ENCODE results near the gene TNNT1.

The TNNT1 gene

DNA sequence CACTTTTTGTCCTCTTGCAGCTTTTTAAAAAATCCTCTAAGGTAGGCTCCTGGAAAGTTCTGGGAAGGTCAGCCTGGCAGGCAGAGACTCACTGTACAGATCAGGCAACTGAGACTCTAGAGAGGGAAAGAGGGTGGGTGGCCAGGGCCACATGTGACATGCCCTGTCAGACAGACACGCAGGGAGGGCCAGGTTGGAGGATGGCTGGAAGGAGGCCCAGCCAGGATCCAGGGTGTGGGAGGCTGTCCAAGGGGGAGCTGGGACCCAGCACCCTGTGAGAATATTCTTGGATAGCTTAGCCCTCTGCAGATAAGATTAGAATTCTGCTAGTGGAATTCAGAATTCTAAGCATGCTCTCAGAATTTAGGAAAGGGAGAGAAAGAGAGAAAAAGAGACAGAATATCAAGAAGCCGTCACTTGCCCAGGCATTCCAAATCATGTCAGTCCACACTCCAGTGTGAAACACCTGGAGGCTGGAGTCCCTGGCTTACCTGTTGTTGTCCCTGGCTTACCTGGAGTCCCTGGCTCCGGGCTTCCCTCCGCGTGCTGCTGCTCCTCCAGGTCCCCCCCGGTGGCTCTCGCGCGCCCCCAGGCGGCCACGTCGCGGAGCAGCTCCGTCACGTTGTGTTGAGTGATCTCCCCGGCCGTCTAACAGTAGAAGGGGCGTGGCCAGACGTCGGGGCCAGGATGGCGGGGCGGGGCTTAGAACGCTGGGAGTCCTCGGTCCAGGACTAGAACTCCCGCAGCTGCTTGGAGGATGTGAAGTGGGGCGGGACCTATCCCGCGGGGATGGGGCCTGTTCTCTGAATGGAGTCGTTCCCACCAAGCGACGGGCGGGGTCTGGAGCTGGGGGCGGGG is 11.4 kb upstream of the TNNT1 start:
- POLR2A ChIA-PET = interaction anchor here (0.6 to 2.8 kb wide), 14 partner anchors 14 to 478 kb away, joined by 3 to 19 read pairs (median 3); partner anchors contain the start of genes HSPBP1, PPP1R12C, PPP6R1 and RDH13
- no peaks in the 10 kb centered on the region for H3K9me3 ChIP-seq (ENCODE audit: control insufficient read depth, insufficient read depth, low read depth, low read length)
- H3K27ac ChIP-seq (ENCODE audit: extremely low read depth, low read depth, low read length) = 0 out of 2 replicates have a peak overlapping the region, but pooled peaks have one; percentile 10
- H3K4me1 ChIP-seq (ENCODE audit: control insufficient read depth, insufficient read depth, low read length) = peaks cover 6% of the 10 kb centered on the region
- no peak overlapping the region for H3K4me3 ChIP-seq (ENCODE audit: low read depth, low read length)
- H3K36me3 ChIP-seq (ENCODE audit: control insufficient read depth in 2 of 2, insufficient read depth in 1 of 2, low read length in 2 of 2) = no peaks in the 10 kb centered on the region
- CTCF ChIA-PET = interaction anchor here (0.6 to 4.5 kb wide), 48 partner anchors 9 to 772 kb away, joined by 3 to 107 read pairs (median 4); partner anchors contain the start of genes TMEM238, TNNT1 and ZNF784
- TF ChIP-seq, protein P1, sequence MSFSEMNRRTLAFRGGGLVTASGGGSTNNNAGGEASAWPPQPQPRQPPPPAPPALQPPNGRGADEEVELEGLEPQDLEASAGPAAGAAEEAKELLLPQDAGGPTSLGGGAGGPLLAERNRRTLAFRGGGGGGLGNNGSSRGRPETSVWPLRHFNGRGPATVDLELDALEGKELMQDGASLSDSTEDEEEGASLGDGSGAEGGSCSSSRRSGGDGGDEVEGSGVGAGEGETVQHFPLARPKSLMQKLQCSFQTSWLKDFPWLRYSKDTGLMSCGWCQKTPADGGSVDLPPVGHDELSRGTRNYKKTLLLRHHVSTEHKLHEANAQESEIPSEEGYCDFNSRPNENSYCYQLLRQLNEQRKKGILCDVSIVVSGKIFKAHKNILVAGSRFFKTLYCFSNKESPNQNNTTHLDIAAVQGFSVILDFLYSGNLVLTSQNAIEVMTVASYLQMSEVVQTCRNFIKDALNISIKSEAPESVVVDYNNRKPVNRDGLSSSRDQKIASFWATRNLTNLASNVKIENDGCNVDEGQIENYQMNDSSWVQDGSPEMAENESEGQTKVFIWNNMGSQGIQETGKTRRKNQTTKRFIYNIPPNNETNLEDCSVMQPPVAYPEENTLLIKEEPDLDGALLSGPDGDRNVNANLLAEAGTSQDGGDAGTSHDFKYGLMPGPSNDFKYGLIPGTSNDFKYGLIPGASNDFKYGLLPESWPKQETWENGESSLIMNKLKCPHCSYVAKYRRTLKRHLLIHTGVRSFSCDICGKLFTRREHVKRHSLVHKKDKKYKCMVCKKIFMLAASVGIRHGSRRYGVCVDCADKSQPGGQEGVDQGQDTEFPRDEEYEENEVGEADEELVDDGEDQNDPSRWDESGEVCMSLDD (tag by site-specific recombination; IDR thresholded peaks at IDR 0.05) = no peak
- TF ChIP-seq ZNF302 (tag by site-specific recombination; IDR thresholded peaks at IDR 0.05; ENCODE audit: low read depth) (no peak), GFI1B (tag by site-specific recombination; IDR thresholded peaks at IDR 0.05) (no peak), ZNF174 (tag by site-specific recombination; IDR thresholded peaks at IDR 0.05) (no peak), ZNF37A (tag by site-specific recombination; IDR thresholded peaks at IDR 0.05) (no peak), MYNN (tag by site-specific recombination; IDR thresholded peaks at IDR 0.05; ENCODE audit: borderline replicate concordance) (no peak), ZNF23 (tag by site-specific recombination; IDR thresholded peaks at IDR 0.05; ENCODE audit: borderline replicate concordance) (no peak), ZNF843 (tag by site-specific recombination; IDR thresholded peaks at IDR 0.05) (peak; percentile 59), ZNF350 (tag by site-specific recombination; IDR thresholded peaks at IDR 0.05) (no peak), ZNF266 (tag by site-specific recombination; IDR thresholded peaks at IDR 0.05; ENCODE audit: low read depth) (no peak), ZNF670 (tag by site-specific recombination; IDR thresholded peaks at IDR 0.05; ENCODE audit: low read depth) (no peak), ZNF19 (tag by site-specific recombination; IDR thresholded peaks at IDR 0.05; ENCODE audit: low read depth) (no peak), KLF9 (tag by site-specific recombination; IDR thresholded peaks at IDR 0.05; ENCODE audit: low read depth) (peak; percentile 89), KLF1 (tag by site-specific recombination; IDR thresholded peaks at IDR 0.05) (peak; percentile 56; the same call in 1 of the 2 replicates), ZNF155 (tag by site-specific recombination; IDR thresholded peaks at IDR 0.05) (no peak), ZNF366 (tag by site-specific recombination; conservative IDR thresholded peaks at IDR 0.05) (peak; percentile 38), ZNF239 (tag by site-specific recombination; IDR thresholded peaks at IDR 0.05) (no peak), PRDM1 (tag by site-specific recombination; IDR thresholded peaks at IDR 0.05) (no peak), ZIC2 (tag by site-specific recombination; IDR thresholded peaks at IDR 0.05) (peak; percentile 21; the same call in 1 of the 2 replicates), MEIS1 (CRISPR knock-in tag; IDR thresholded peaks at IDR 0.05; ENCODE audit: borderline replicate concordance) (no peak), ZNF274 (IDR thresholded peaks at IDR 0.05; ENCODE audit: low read length) (no peak), ZNF274 (tag by site-specific recombination; IDR thresholded peaks at IDR 0.05; ENCODE audit: borderline replicate concordance) (no peak), ZBTB8A (tag by site-specific recombination; IDR thresholded peaks at IDR 0.05) (no peak), ZNF510 (tag by site-specific recombination; IDR thresholded peaks at IDR 0.05; ENCODE audit: insufficient replicate concordance) (no peak), ZNF560 (tag by site-specific recombination; IDR thresholded peaks at IDR 0.05; ENCODE audit: borderline replicate concordance) (no peak), REPIN1 (tag by site-specific recombination; IDR thresholded peaks at IDR 0.05; ENCODE audit: low read depth) (no peak), ZNF146 (tag by site-specific recombination; IDR thresholded peaks at IDR 0.05) (no peak)
- TF ChIP-seq, protein P2, sequence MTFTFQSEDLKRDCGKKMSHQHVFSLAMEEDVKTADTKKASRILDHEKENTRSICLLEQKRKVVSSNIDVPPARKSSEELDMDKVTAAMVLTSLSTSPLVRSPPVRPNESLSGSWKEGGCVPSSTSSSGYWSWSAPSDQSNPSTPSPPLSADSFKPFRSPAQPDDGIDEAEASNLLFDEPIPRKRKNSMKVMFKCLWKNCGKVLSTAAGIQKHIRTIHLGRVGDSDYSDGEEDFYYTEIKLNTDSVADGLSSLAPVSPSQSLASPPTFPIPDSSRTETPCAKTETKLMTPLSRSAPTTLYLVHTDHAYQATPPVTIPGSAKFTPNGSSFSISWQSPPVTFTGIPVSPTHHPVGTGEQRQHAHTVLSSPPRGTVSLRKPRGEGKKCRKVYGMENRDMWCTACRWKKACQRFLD (tag by site-specific recombination; IDR thresholded peaks at IDR 0.05) = no peak
- TF ChIP-seq, protein P3, sequence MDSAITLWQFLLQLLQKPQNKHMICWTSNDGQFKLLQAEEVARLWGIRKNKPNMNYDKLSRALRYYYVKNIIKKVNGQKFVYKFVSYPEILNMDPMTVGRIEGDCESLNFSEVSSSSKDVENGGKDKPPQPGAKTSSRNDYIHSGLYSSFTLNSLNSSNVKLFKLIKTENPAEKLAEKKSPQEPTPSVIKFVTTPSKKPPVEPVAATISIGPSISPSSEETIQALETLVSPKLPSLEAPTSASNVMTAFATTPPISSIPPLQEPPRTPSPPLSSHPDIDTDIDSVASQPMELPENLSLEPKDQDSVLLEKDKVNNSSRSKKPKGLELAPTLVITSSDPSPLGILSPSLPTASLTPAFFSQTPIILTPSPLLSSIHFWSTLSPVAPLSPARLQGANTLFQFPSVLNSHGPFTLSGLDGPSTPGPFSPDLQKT (IDR thresholded peaks at IDR 0.05; ENCODE audit: borderline replicate concordance, low read depth, low read length) = no peak
- TF ChIP-seq, protein P4, sequence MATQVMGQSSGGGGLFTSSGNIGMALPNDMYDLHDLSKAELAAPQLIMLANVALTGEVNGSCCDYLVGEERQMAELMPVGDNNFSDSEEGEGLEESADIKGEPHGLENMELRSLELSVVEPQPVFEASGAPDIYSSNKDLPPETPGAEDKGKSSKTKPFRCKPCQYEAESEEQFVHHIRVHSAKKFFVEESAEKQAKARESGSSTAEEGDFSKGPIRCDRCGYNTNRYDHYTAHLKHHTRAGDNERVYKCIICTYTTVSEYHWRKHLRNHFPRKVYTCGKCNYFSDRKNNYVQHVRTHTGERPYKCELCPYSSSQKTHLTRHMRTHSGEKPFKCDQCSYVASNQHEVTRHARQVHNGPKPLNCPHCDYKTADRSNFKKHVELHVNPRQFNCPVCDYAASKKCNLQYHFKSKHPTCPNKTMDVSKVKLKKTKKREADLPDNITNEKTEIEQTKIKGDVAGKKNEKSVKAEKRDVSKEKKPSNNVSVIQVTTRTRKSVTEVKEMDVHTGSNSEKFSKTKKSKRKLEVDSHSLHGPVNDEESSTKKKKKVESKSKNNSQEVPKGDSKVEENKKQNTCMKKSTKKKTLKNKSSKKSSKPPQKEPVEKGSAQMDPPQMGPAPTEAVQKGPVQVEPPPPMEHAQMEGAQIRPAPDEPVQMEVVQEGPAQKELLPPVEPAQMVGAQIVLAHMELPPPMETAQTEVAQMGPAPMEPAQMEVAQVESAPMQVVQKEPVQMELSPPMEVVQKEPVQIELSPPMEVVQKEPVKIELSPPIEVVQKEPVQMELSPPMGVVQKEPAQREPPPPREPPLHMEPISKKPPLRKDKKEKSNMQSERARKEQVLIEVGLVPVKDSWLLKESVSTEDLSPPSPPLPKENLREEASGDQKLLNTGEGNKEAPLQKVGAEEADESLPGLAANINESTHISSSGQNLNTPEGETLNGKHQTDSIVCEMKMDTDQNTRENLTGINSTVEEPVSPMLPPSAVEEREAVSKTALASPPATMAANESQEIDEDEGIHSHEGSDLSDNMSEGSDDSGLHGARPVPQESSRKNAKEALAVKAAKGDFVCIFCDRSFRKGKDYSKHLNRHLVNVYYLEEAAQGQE (tag by site-specific recombination; IDR thresholded peaks at IDR 0.05) = no peak
